GM19467 (cell line): ENCODE data around the gene CUX1.

ENCODE experiments used
- ATAC-seq: cut with Tn5 transposase; IDR thresholded peaks from one replicate; pipeline ENCODE4 v1.9.1; 2021; ENCODE audit warnings: mild to moderate bottlenecking, moderate library complexity; ENCODE audit not compliant: unreplicated experiment

Gene CUX1

GRCh38 chr7:102064361-102065025 is 247.1 kb downstream of the CUX1 start:
- no peak for ATAC-seq

- no peak for ATAC-seq
Measured at GRCh38 chr7:102065226-102065625, 247.8 kb downstream of the CUX1 start.

GRCh38 chr7:102066476-102066875 is 249.1 kb downstream of the CUX1 start:
- ATAC-seq: no peak

GRCh38 chr7:102068846-102069245 is 251.4 kb downstream of the CUX1 start:
- no peak for ATAC-seq

GRCh38 chr7:102069931-102070629 is 252.7 kb downstream of the CUX1 start:
- no peak for ATAC-seq

GRCh38 chr7:102072003-102072402 is 254.6 kb downstream of the CUX1 start:
- no peak for ATAC-seq

- ATAC-seq: no peak
Measured at GRCh38 chr7:102072636-102073209, 255.3 kb downstream of the CUX1 start.

GRCh38 chr7:102073931-102074880 is 256.8 kb downstream of the CUX1 start:
- no peak for ATAC-seq

GRCh38 chr7:102075126-102075525 is 257.7 kb downstream of the CUX1 start:
- ATAC-seq: no peak

GRCh38 chr7:102075553-102076135 is 258.2 kb downstream of the CUX1 start:
- no peak for ATAC-seq

GRCh38 chr7:102077081-102077480 is 259.7 kb downstream of the CUX1 start:
- ATAC-seq: no peak

- no peak for ATAC-seq
Measured at GRCh38 chr7:102079140-102080018, 262.0 kb downstream of the CUX1 start.

GRCh38 chr7:102080019-102080433 is 262.6 kb downstream of the CUX1 start:
- ATAC-seq: no peak

GRCh38 chr7:102080434-102081243 is 263.2 kb downstream of the CUX1 start:
- no peak for ATAC-seq

GRCh38 chr7:102081244-102081627 is 263.8 kb downstream of the CUX1 start:
- no peak for ATAC-seq

- ATAC-seq: no peak
Measured at GRCh38 chr7:102082693-102083368, 265.4 kb downstream of the CUX1 start.

GRCh38 chr7:102085218-102085772 is 267.9 kb downstream of the CUX1 start:
- ATAC-seq: no peak
